Panc1 (cell line): ENCODE results near the gene GMPR. TPM values are rescaled to one million over a fixed set of nuclear protein-coding genes. Genes with fewer than 3 reads are reported as not detected.

Experiments
- ATAC-seq: fragments of 200-7000 bp; cut with Tn5 transposase; 2 replicates; pipeline ENCODE4 v1.9.1; 2020; ENCODE audit warnings: mild to moderate bottlenecking, moderate library complexity
- BruUV-seq: library from RNA; stranded (reverse); fragments of 400-500 nt; replicated peaks from 2 replicates; lab custom pipeline; 2021; lab: Mats Ljungman, UMichigan
- CTCF ChIA-PET: fragments of 300-600 bp; sonication (Branson Sonifier 250); formaldehyde crosslinking; loops from one replicate; lab custom pipeline; 2022; ENCODE audit warnings: antibody characterized with exemption; lab: Charles Lee
- POLR2A ChIA-PET: fragments of 300-600 bp; sonication (Branson Sonifier 250); formaldehyde crosslinking; loops from one replicate; lab custom pipeline; 2022; ENCODE audit warnings: antibody characterized with exemption; lab: Charles Lee
- DNase-seq: peaks from one replicate; pipeline ENCODE4 v3.0.0-alpha.2; 2010; ENCODE audit warnings: low read depth, low spot score
- H3K27ac ChIP-seq: 2 replicates; pipeline ENCODE4 v1.5.1; 2011; ENCODE audit warnings: mild to moderate bottlenecking, low read length, inconsistent platforms
- H3K27me3 ChIP-seq: fragments of 200-500 bp; sonication (Bioruptor generic); 2 replicates; pipeline ENCODE4 v1.6.0; 2014; ENCODE audit warnings: low read length, inconsistent platforms; ENCODE audit not compliant: control insufficient read depth, insufficient read depth
- H3K36me3 ChIP-seq: fragments of 200-500 bp; sonication (Bioruptor generic); 2 replicates; pipeline ENCODE4 v1.5.1; 2014; ENCODE audit warnings: inconsistent platforms, mild to moderate bottlenecking, low read length, moderate library complexity; ENCODE audit not compliant: control insufficient read depth, insufficient read depth
- H3K4me1 ChIP-seq: 2 replicates; pipeline ENCODE4 v1.5.1; 2011; ENCODE audit warnings: inconsistent platforms, mild to moderate bottlenecking, low read length, moderate library complexity; ENCODE audit not compliant: control insufficient read depth, insufficient read depth
- H3K4me3 ChIP-seq, 2 experiments: 2 replicates each; pipeline ENCODE4 v1.5.1; 2011 to 2012; ENCODE audit warnings: low read depth in 2 of 2, low read length in 2 of 2, mild to moderate bottlenecking in 2 of 2, inconsistent platforms in 1 of 2, moderate library complexity in 1 of 2
- H3K9me3 ChIP-seq: fragments of 200-500 bp; sonication (Bioruptor generic); 2 replicates; pipeline ENCODE4 v1.5.1; 2014; ENCODE audit warnings: low read depth, mild to moderate bottlenecking, inconsistent platforms, low read length, moderate library complexity; ENCODE audit not compliant: control insufficient read depth, insufficient read depth
- CTCF ChIP-seq: fragments of 450-650 bp; IDR thresholded peaks from 2 replicates; pipeline ENCODE4 v1.5.1; 2017; ENCODE audit warnings: mild to moderate bottlenecking
- POLR2AphosphoS5 ChIP-seq: IDR thresholded peaks from 2 replicates; pipeline ENCODE4 v1.6.1; 2012; ENCODE audit warnings: mild to moderate bottlenecking, low read depth, low read length, moderate library complexity
- REST ChIP-seq, 2 experiments: IDR thresholded peaks; 2 replicates each; pipeline ENCODE4 v1.6.1; 2011 to 2012; ENCODE audit warnings: low read depth in 2 of 2, control low read depth in 1 of 2, low read length in 1 of 2, mild to moderate bottlenecking in 1 of 2, moderate library complexity in 1 of 2; ENCODE audit not compliant: insufficient read depth in 1 of 2
- SIN3A ChIP-seq: IDR thresholded peaks from 2 replicates; pipeline ENCODE4 v1.6.1; 2012; ENCODE audit warnings: low read depth, mild to moderate bottlenecking, low read length, moderate library complexity, borderline replicate concordance; ENCODE audit not compliant: insufficient read depth
- TCF7L2 ChIP-seq: IDR thresholded peaks from 2 replicates; pipeline ENCODE4 v1.6.1; 2011; ENCODE audit warnings: mild to moderate bottlenecking, low read depth, low read length, inconsistent platforms
- in situ Hi-C: cut with HindIII; loops from 2 replicates; pipeline ENCODE4 v1.10.0; 2016; ENCODE audit warnings: low sequenced_read_pairs, low pct_unique_long_range_greater_than_20kb
- intact Hi-C: fragments of 100-400 bp; cut with micrococcal nuclease; formaldehyde crosslinking; loops from one replicate; pipeline ENCODE4 v1.10.0; 2022; ENCODE audit not compliant: unreplicated experiment
- total RNA-seq: library from RNA; stranded (reverse); gene quantifications from one replicate; pipeline ENCODE4 v1.2.1, GENCODE V29; 2021; ENCODE audit not compliant: unreplicated experiment

Gene GMPR
- total RNA-seq, 1 experiment from 2014 or later, result 3.5 TPM

GRCh38 chr6:16324606-16325225 is 86.3 kb downstream of the GMPR start:
- in situ Hi-C loops, result no loop called here
- no peak for DNase-seq
- no peak overlapping the region for H3K4me3 ChIP-seq
- ChIA-PET CTCF (interaction anchor here (0.7 kb wide), 1 partner anchor 418 kb away, joined by 4 read pairs; no protein-coding TSS in a partner anchor), POLR2A (interaction anchor here (0.6 kb wide), 1 partner anchor 68 kb away, joined by 5 read pairs; no protein-coding TSS in a partner anchor)
- H3K9me3 ChIP-seq, result no peaks in the 10 kb centered on the region
- H3K27ac ChIP-seq, result no peak overlapping the region
- intact Hi-C loops, result no loop called here
- no TSS peak for BruUV-seq
- no peaks in the 10 kb centered on the region for H3K36me3 ChIP-seq
- TF ChIP-seq REST (IDR thresholded peaks at IDR 0.05; ENCODE audit: insufficient read depth in 1 of 2, low read depth in 2 of 2, low read length in 1 of 2) (no peak), TCF7L2 (no peak), CTCF (no peak), SIN3A (no peak), POLR2AphosphoS5 (no peak)
- no peaks in the 10 kb centered on the region for H3K27me3 ChIP-seq
- ATAC-seq, result no peak
- peaks cover 4% of the 10 kb centered on the region for H3K4me1 ChIP-seq

- H3K9me3 ChIP-seq, result no peaks in the 10 kb centered on the region
- in situ Hi-C loops, result no loop called here
Measured at GRCh38 chr6:16326531-16326930, 88.1 kb downstream of the GMPR start.

More at GRCh38 chr6:16326531-16326930, 88.1 kb downstream of the GMPR start:
- no peak for DNase-seq
- H3K36me3 ChIP-seq, result no peaks in the 10 kb centered on the region
- no peaks in the 10 kb centered on the region for H3K27me3 ChIP-seq
- POLR2A ChIA-PET, result no interaction called here
- intact Hi-C loops, result no loop called here
- CTCF ChIA-PET, result no interaction called here
- no peak overlapping the region for H3K27ac ChIP-seq
- no peak for ATAC-seq
- TF ChIP-seq CTCF (no peak), TCF7L2 (no peak), REST (IDR thresholded peaks at IDR 0.05; ENCODE audit: insufficient read depth in 1 of 2, low read depth in 2 of 2, low read length in 1 of 2) (no peak), SIN3A (no peak), POLR2AphosphoS5 (no peak)
- H3K4me1 ChIP-seq, result peaks cover 2% of the 10 kb centered on the region
- BruUV-seq, result no TSS peak
- no peak overlapping the region for H3K4me3 ChIP-seq
